GM12891 (cell line): Measurements from ENCODE around the gene HIP1.

Experiments used
- PAX5 ChIP-seq: IDR thresholded peaks from 2 replicates; pipeline ENCODE4 v1.6.1; 2011; ENCODE audit warnings: low read length, moderate library complexity, mild to moderate bottlenecking; ENCODE audit not compliant: insufficient read depth, severe bottlenecking
- POLR2A ChIP-seq: IDR thresholded peaks from 2 replicates; pipeline ENCODE4 v1.6.1; 2011; ENCODE audit warnings: low read depth, low read length, control low read depth
- POLR2AphosphoS5 ChIP-seq: IDR thresholded peaks from 2 replicates; pipeline ENCODE4 v1.6.1; 2011; ENCODE audit warnings: low read depth, low read length, control low read depth
- POU2F2 ChIP-seq: IDR thresholded peaks from 2 replicates; pipeline ENCODE4 v1.6.1; 2011; ENCODE audit warnings: low read depth, mild to moderate bottlenecking, control low read depth, low read length, moderate library complexity
- SPI1 ChIP-seq: IDR thresholded peaks from 2 replicates; pipeline ENCODE4 v1.6.1; 2011; ENCODE audit warnings: low read depth, low read length, control low read depth
- TAF1 ChIP-seq: IDR thresholded peaks from 2 replicates; pipeline ENCODE4 v1.6.1; 2011; ENCODE audit warnings: low read depth, low read length, control low read depth

GRCh38 chr7:75624134-75624832 is 114.5 kb downstream of the HIP1 start:
- no peak for TF ChIP-seq POLR2A
- no peak for TF ChIP-seq POLR2AphosphoS5
- TF ChIP-seq TAF1 = no peak
- TF ChIP-seq PAX5 = no peak
- no peak for TF ChIP-seq SPI1
- TF ChIP-seq POU2F2 = no peak
